H1 (cell line): ENCODE measurements around the gene RNF128. TPM values are rescaled to one million over a fixed set of nuclear protein-coding genes. Genes with fewer than 3 reads are reported as not detected.
"Not testable (repeated sequence)": the region's sequence is repeated elsewhere in the genome, so short reads cannot be mapped to it uniquely, and the experiment has no call there.

ENCODE experiments used
- CTCF ChIA-PET: fragments of 300-600 bp; sonication (Branson Sonifier 250); formaldehyde crosslinking; loops from one replicate; lab custom pipeline; 2021; ENCODE audit not compliant: partially characterized antibody; lab: Charles Lee
- POLR2A ChIA-PET: fragments of 300-600 bp; sonication (Branson Sonifier 250); formaldehyde crosslinking; loops from one replicate; lab custom pipeline; 2021; ENCODE audit warnings: inconsistent platforms; ENCODE audit not compliant: partially characterized antibody; lab: Charles Lee
- DNase-seq, 2 experiments: peaks; one replicate each; pipeline versions ENCODE4 v3.0.0 to v3.0.0-alpha.2; 2010 to 2022; ENCODE audit warnings: low spot score in 2 of 2, low read depth in 1 of 2, mixed read lengths in 1 of 2
- FAIRE-seq: peaks from 2 replicates; lab custom pipeline; 2011; peaks lifted over from hg19 to GRCh38; lab: Jason Lieb, UNC
- H2AFZ ChIP-seq: 2 replicates; pipeline ENCODE4 v1.8.1; 2012; ENCODE audit warnings: low read length, inconsistent platforms
- H2AK5ac ChIP-seq: 2 replicates; pipeline ENCODE4 v1.6.1; 2013; ENCODE audit warnings: low read depth, low read length
- H2BK120ac ChIP-seq: replicated peaks from 2 replicates; pipeline ENCODE3; 2013; ENCODE audit warnings: low read depth, low read length, inconsistent platforms
- H2BK12ac ChIP-seq: 2 replicates; pipeline ENCODE4 v1.6.1; 2013; ENCODE audit warnings: low read depth, low read length
- H2BK15ac ChIP-seq: 2 replicates; pipeline ENCODE4 v1.6.1; 2013; ENCODE audit warnings: low read length
- H2BK20ac ChIP-seq: 2 replicates; pipeline ENCODE4 v1.6.1; 2013; ENCODE audit warnings: low read length
- H2BK5ac ChIP-seq: 2 replicates; pipeline ENCODE4 v1.6.1; 2013; ENCODE audit warnings: low read depth, low read length
- H3K14ac ChIP-seq: 2 replicates; pipeline ENCODE4 v1.6.1; 2013; ENCODE audit warnings: inconsistent platforms; ENCODE audit not compliant: insufficient read length
- H3K18ac ChIP-seq: 2 replicates; pipeline ENCODE4 v1.6.1; 2013; ENCODE audit warnings: low read length; ENCODE audit errors: extremely low read depth
- H3K23ac ChIP-seq: 2 replicates; pipeline ENCODE4 v1.6.1; 2013; ENCODE audit warnings: inconsistent platforms; ENCODE audit not compliant: insufficient read length
- H3K23me2 ChIP-seq: 2 replicates; pipeline ENCODE4 v1.6.1; 2013; ENCODE audit warnings: low read depth, low read length
- H3K27ac ChIP-seq: 2 replicates; pipeline ENCODE4 v1.6.1; 2011; ENCODE audit warnings: low read depth, low read length, inconsistent platforms
- H3K27me3 ChIP-seq, 4 experiments: replicated peaks in 1 of 4; 1 replicate in 1 of 4; 2 replicates in 3 of 4; pipeline versions ENCODE4 v1.6.1 to v1.8.1; 2011 to 2013; ENCODE audit warnings: low read length in 3 of 4, mild to moderate bottlenecking in 3 of 4, inconsistent platforms in 2 of 4, mixed read lengths in 2 of 4, moderate library complexity in 1 of 4; ENCODE audit not compliant: control insufficient read depth in 3 of 4, insufficient read depth in 3 of 4; ENCODE audit errors: extremely low read depth in 1 of 4
- H3K36me3 ChIP-seq, 4 experiments: 2 replicates each; pipeline versions ENCODE4 v1.6.1 to v1.8.1; 2011 to 2013; ENCODE audit warnings: mild to moderate bottlenecking in 4 of 4, low read length in 3 of 4, moderate library complexity in 2 of 4, control low read depth in 1 of 4, inconsistent platforms in 1 of 4; ENCODE audit not compliant: insufficient read depth in 4 of 4, control insufficient read depth in 2 of 4
- H3K4ac ChIP-seq: replicated peaks from 2 replicates; pipeline ENCODE3; 2013; ENCODE audit warnings: low read length, low read depth, mixed read lengths, inconsistent platforms; ENCODE audit not compliant: insufficient read length
- H3K4me1 ChIP-seq, 4 experiments: replicated peaks in 1 of 4; 1 replicate in 1 of 4; 2 replicates in 3 of 4; pipeline versions ENCODE4 v1.6.1 to v1.8.1; 2011 to 2013; ENCODE audit warnings: low read length in 3 of 4, inconsistent platforms in 2 of 4, mixed read lengths in 1 of 4; ENCODE audit not compliant: insufficient read depth in 4 of 4, control insufficient read depth in 3 of 4
- H3K4me2 ChIP-seq, 2 experiments: 2 replicates each; pipeline versions ENCODE4 v1.6.1 to v1.8.1; 2011 to 2013; ENCODE audit warnings: low read depth in 2 of 2, low read length in 2 of 2, control low read depth in 1 of 2, inconsistent platforms in 1 of 2, mild to moderate bottlenecking in 1 of 2; ENCODE audit not compliant: insufficient read depth in 1 of 2
- H3K4me3 ChIP-seq, 4 experiments: fragments of 200-600, 300-600 bp in 1 of 4; sonication (generic), shearing (Covaris generic), sonication (Bioruptor Twin) in 1 of 4; 2 replicates each; pipeline versions ENCODE4 v1.5.1 to v1.8.1; 2011 to 2016; ENCODE audit warnings: low read length in 4 of 4, low read depth in 3 of 4, control low read depth in 2 of 4, inconsistent platforms in 2 of 4, mild to moderate bottlenecking in 2 of 4, mixed read lengths in 1 of 4, moderate library complexity in 1 of 4; ENCODE audit not compliant: insufficient read depth in 2 of 4; ENCODE audit errors: extremely low read depth in 1 of 4
- H3K56ac ChIP-seq: replicated peaks from 2 replicates; pipeline ENCODE3; 2013; ENCODE audit warnings: low read depth, mild to moderate bottlenecking, mixed read lengths, low read length, inconsistent platforms; ENCODE audit not compliant: insufficient read length
- H3K79me1 ChIP-seq: 2 replicates; pipeline ENCODE4 v1.6.1; 2013; ENCODE audit warnings: low read depth, low read length, control low read depth
- H3K79me2 ChIP-seq, 2 experiments: 2 replicates each; pipeline versions ENCODE4 v1.6.1 to v1.8.1; 2012 to 2013; ENCODE audit warnings: low read length in 2 of 2, mild to moderate bottlenecking in 2 of 2, inconsistent platforms in 1 of 2; ENCODE audit not compliant: insufficient read depth in 2 of 2, control insufficient read depth in 1 of 2
- H3K9ac ChIP-seq, 4 experiments: replicated peaks in 1 of 4; 1 replicate in 1 of 4; 2 replicates in 3 of 4; pipeline versions ENCODE4 v1.6.1 to v1.8.1; 2011 to 2013; ENCODE audit warnings: low read depth in 3 of 4, low read length in 3 of 4, control low read depth in 2 of 4, mild to moderate bottlenecking in 2 of 4, moderate library complexity in 2 of 4, inconsistent platforms in 1 of 4; ENCODE audit errors: extremely low read depth in 1 of 4
- H3K9me3 ChIP-seq, 2 experiments: 2 replicates each; pipeline versions ENCODE4 v1.6.1 to v1.8.1; 2012 to 2013; ENCODE audit warnings: mild to moderate bottlenecking in 2 of 2, moderate library complexity in 2 of 2, control low read depth in 1 of 2, inconsistent platforms in 1 of 2, low read depth in 1 of 2, low read length in 1 of 2, mixed read lengths in 1 of 2; ENCODE audit not compliant: insufficient read depth in 2 of 2
- H4K20me1 ChIP-seq, 2 experiments: replicated peaks in 1 of 2; 2 replicates each; pipeline versions ENCODE3 to v1.8.1; 2011 to 2013; ENCODE audit warnings: inconsistent platforms in 2 of 2, low read length in 2 of 2, mild to moderate bottlenecking in 1 of 2; ENCODE audit not compliant: insufficient read depth in 2 of 2, control insufficient read depth in 1 of 2
- H4K5ac ChIP-seq: 2 replicates; pipeline ENCODE4 v1.6.1; 2013; ENCODE audit warnings: low read length, low read depth, mixed read lengths, inconsistent platforms; ENCODE audit not compliant: insufficient read length
- H4K8ac ChIP-seq: 2 replicates; pipeline ENCODE4 v1.8.0; 2013; ENCODE audit warnings: mild to moderate bottlenecking, moderate library complexity, low read length, inconsistent platforms; ENCODE audit not compliant: insufficient read depth; ENCODE audit errors: extremely low read depth
- H4K91ac ChIP-seq: replicated peaks from 2 replicates; pipeline ENCODE3; 2013; ENCODE audit warnings: low read length, mixed read lengths, inconsistent platforms; ENCODE audit not compliant: insufficient read length
- WGBS, 2 experiments: shearing (Covaris generic) in 1 of 2; methylation state at CpG; one replicate each; pipeline versions ENCODE4 v1.1.6 to v1.1.7; 2013 to 2015; ENCODE audit warnings: low lambda C conversion rate in 2 of 2, mixed read lengths in 2 of 2, inconsistent platforms in 1 of 2, low coverage in 1 of 2, missing lambda C conversion rate in 1 of 2; ENCODE audit not compliant: insufficient replicate concordance in 2 of 2, insufficient coverage in 1 of 2, insufficient read length in 1 of 2; ENCODE audit errors: extremely low coverage in 1 of 2, missing lambda C conversion rate in 1 of 2; 5-methylcytosine and 5-hydroxymethylcytosine counted together
- polyA plus RNA-seq, 7 experiments: library from polyadenylated mRNA; depleted of rRNA in 3 of 7; stranded (reverse) in 5 of 7; unstranded in 2 of 7; fragments of >200 nt in 5 of 7; fragments of 200-250 nt in 2 of 7; gene quantifications; 1 replicate in 5 of 7; 2 replicates in 1 of 7; 4 replicates in 1 of 7; pipeline versions ENCODE4 v1.2.1 to v1.2.3, GENCODE V29; 2011 to 2013; ENCODE audit warnings: missing spikeins in 2 of 7, mixed read lengths in 2 of 7
- total RNA-seq: library from RNA; stranded (reverse); fragmentation: NEBNext Ultra II Directional; extraction: Animal tissue kit (Norgen Biotek cat#: 25700); gene quantifications from 2 replicates; pipeline ENCODE4 v1.2.1, GENCODE V29; 2021

Gene RNF128
- total and polyA plus RNA-seq, 2 of the 8 experiments (the other 6 are each of a cell fraction or from before 2014, with no cell fraction given) = 0.74 to 2.0 TPM

DNA sequence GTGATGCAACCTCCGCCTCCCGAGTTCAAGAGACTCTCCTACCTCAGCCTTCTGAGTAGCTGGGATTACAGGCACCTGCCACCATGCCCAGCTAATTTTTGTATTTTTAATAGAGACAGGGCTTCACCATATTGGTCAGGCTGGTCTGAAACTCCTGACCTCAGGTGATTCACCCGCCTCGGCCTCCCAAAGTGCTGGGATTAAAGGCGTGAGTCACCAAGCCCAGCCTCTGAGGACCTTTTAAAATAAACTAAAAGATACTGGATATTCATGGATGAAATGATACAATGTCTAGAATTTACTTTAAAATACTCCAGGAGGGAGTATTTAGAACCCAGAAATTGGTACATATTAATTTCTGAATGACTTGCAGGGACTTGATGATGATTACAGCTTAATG is 86.4 kb downstream of the RNF128 start:
- H3K79me2 ChIP-seq, H4K91ac ChIP-seq, H4K5ac ChIP-seq, FAIRE-seq, H3K23ac ChIP-seq, H3K9me3 ChIP-seq, H2BK5ac ChIP-seq, H3K79me1 ChIP-seq, DNase-seq, H3K4me2 ChIP-seq, H2BK15ac ChIP-seq, H2BK12ac ChIP-seq, H2AFZ ChIP-seq, H2BK20ac ChIP-seq, H3K23me2 ChIP-seq, H3K36me3 ChIP-seq, H3K9ac ChIP-seq, H3K14ac ChIP-seq, H3K4ac ChIP-seq, H4K8ac ChIP-seq, H3K18ac ChIP-seq, H4K20me1 ChIP-seq, CTCF ChIA-PET, H3K4me3 ChIP-seq, H3K27ac ChIP-seq, H3K4me1 ChIP-seq, H2AK5ac ChIP-seq, H3K27me3 ChIP-seq, POLR2A ChIA-PET, H3K56ac ChIP-seq, H2BK120ac ChIP-seq: not testable (repeated sequence)
- WGBS, 2 experiments = 80% methylated on average over 5 of the region's 5 CpGs; no CpG with 5 or more reads in 1 of the 2 experiments

DNA sequence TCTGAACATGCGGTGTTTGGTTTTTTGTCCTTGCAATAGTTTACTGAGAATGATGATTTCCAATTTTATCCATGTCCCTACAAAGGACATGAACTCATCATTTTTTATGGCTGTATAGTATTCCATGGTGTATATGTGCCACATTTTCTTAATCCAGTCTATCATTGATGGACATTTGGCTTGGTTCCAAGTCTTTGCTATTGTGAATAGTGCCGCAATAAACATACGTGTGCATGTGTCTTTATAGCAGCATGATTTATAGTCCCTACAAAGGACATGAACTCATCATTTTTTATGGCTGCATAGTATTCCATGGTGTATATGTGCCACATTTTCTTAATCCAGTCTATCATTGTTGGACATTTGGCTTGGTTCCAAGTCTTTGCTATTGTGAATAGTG is 87.6 kb downstream of the RNF128 start:
- H3K56ac ChIP-seq, H3K4me2 ChIP-seq, H3K14ac ChIP-seq, H2BK15ac ChIP-seq, H3K9me3 ChIP-seq, H2BK12ac ChIP-seq, CTCF ChIA-PET, H3K36me3 ChIP-seq, H3K27me3 ChIP-seq, H4K20me1 ChIP-seq, H2AK5ac ChIP-seq, FAIRE-seq, DNase-seq, H3K79me1 ChIP-seq, POLR2A ChIA-PET, H4K91ac ChIP-seq, H3K18ac ChIP-seq, H4K8ac ChIP-seq, H3K27ac ChIP-seq, H3K23me2 ChIP-seq, H3K79me2 ChIP-seq, H2BK20ac ChIP-seq, H3K4ac ChIP-seq, H3K23ac ChIP-seq, H3K4me1 ChIP-seq, H4K5ac ChIP-seq, H3K9ac ChIP-seq, H2BK120ac ChIP-seq, H2AFZ ChIP-seq, H2BK5ac ChIP-seq, H3K4me3 ChIP-seq: not testable (repeated sequence)
- 92% methylated on average over 3 of the region's 3 CpGs; no CpG with 5 or more reads in 1 of the 2 experiments for WGBS, 2 experiments
